Mesodermal cell (in vitro differentiated cells): ENCODE results near the gene COX6B2. TPM values are rescaled to one million over a fixed set of nuclear protein-coding genes. Genes with fewer than 3 reads are reported as not detected.
"Not testable (repeated sequence)": the region's sequence is repeated elsewhere in the genome, so short reads cannot be mapped to it uniquely, and the experiment has no call there.

Experiments
- H3K27ac ChIP-seq: 2 replicates; pipeline ENCODE4 v1.7.0; 2013; ENCODE audit warnings: mild to moderate bottlenecking, low read depth, low read length, moderate library complexity; ENCODE audit not compliant: severe bottlenecking
- H3K36me3 ChIP-seq: 2 replicates; pipeline ENCODE4 v1.7.1; 2013; ENCODE audit warnings: mild to moderate bottlenecking, low read length, moderate library complexity; ENCODE audit not compliant: control insufficient read depth, insufficient read depth
- H3K4me1 ChIP-seq: one replicate; pipeline ENCODE4 v1.7.1; 2013; ENCODE audit warnings: mild to moderate bottlenecking, low read length; ENCODE audit not compliant: insufficient read depth, control insufficient read depth, poor library complexity, severe bottlenecking
- H3K4me3 ChIP-seq: 2 replicates; pipeline ENCODE4 v1.7.0; 2013; ENCODE audit warnings: low read length, control low read depth, mild to moderate bottlenecking; ENCODE audit not compliant: insufficient read depth, poor library complexity, severe bottlenecking; ENCODE audit errors: extremely low read depth
- H3K9me3 ChIP-seq: 2 replicates; pipeline ENCODE4 v1.7.1; 2013; ENCODE audit warnings: mild to moderate bottlenecking, low read length, moderate library complexity; ENCODE audit not compliant: control insufficient read depth
- WGBS, 2 experiments: methylation state at CpG; one replicate each; pipeline ENCODE4 v1.1.5; 2013; ENCODE audit warnings: missing lambda C conversion rate in 2 of 2; ENCODE audit not compliant: insufficient coverage in 2 of 2; 5-methylcytosine and 5-hydroxymethylcytosine counted together
- polyA plus RNA-seq, 2 experiments: library from polyadenylated mRNA; stranded (reverse); fragments of 50-300 nt; gene quantifications; one replicate each; pipeline ENCODE4 v1.2.3, GENCODE V29; 2013

Gene COX6B2, protein sequence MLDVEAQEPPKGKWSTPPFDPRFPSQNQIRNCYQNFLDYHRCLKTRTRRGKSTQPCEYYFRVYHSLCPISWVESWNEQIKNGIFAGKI
- polyA plus RNA-seq (2013, experiment 1 of 2): 5.6 TPM
- 1.2 TPM for polyA plus RNA-seq (2013, experiment 2 of 2)

DNA sequence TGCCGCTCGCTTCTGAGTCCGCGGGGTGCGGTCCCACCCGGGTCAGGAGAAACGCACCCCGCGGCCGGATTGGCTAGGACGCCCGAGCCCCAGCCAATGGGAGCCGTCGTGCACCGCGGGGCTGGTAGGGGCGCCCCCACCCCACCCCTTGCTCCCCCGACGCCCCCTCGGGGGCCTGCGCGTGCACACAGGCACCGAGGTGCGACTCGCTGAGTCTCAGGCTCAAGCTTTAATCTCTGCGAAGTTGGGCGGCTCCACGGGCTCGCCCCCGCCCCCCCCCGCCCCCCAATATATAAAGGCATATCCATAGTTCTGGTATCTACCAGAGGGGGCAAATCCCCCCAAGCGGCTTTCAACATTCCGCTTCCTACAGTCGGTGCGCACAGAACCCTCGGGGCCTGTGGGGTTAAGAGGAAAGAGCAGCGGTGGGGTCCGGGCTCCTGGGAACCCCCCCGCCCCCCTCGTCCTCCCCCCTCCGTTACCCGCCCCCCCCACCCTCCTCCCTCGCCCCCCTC, at the start of gene COX6B2:
Gene COX6B2 (minus strand): TSS at position 22 of the 515 bp plus-strand sequence. CDS start 198 bp downstream, outside the sequence.
- no peak within 1 kb of the TSS for H3K27ac ChIP-seq
- H3K4me1 ChIP-seq: peaks cover 3% of the 10 kb centered on the region
- peaks cover 4% of the 10 kb centered on the region for H3K36me3 ChIP-seq
- H3K9me3 ChIP-seq: no peaks in the 10 kb centered on the region
- peak within 1 kb of the TSS; percentile 41 for H3K4me3 ChIP-seq
- WGBS, 2 experiments: 4 to 6% methylated on average over 11 to 17 of the region's 43 CpGs

DNA sequence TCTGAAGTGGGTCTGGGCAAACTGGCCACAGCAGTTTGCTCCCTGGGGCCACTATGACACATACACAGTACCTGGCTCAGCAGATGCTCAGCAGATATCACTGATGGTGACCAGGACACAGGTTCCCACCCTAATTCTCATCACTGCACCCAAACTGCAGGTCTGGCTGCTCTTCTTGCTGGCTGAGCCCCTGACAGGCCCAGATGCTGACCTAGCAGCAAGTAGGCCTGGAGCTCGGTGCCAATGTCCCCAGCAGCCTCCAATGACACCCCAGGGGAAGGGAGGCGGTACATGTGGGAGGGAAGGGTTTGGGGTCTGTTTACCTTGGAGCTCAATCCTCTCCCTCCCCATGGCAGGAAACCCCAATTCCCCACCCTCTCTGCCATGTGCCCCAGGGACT, 48.0 kb upstream of the COX6B2 start:
- Histone ChIP-seq H3K36me3 (peaks cover 64% of the 10 kb centered on the region), H3K4me1 (peaks cover 12% of the 10 kb centered on the region), H3K9me3 (no peaks in the 10 kb centered on the region), H3K4me3 (no peak overlapping the region), H3K27ac (no peak overlapping the region)
- WGBS, 2 experiments: 88 to 100% methylated on average over 1 of the region's 2 CpGs

DNA sequence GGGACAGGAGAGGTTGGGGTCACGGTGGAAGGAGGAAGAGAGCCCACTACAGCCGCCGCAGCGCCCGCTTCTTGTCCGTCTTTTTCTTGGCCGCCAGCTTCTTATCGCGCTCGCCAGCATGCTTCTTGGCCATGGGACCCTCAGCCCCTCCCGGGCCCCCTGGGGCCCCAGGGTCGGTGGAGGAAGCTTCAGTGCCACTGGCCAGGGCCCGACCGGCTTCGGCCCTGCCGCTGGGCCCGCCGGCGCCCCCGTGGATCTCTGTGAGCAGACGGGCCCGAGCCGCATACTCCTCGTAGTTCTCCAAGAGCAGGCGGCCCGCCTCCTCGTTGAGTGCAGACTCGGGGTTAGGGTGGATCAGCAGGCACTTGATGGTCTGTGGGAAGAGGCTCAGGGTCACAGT, 46.9 kb upstream of the COX6B2 start:
- H3K4me1 ChIP-seq: peaks cover 12% of the 10 kb centered on the region
- H3K27ac ChIP-seq, H3K9me3 ChIP-seq, H3K4me3 ChIP-seq: not testable (repeated sequence)
- WGBS, 2 experiments: 76% methylated on average over 4 of the region's 28 CpGs; no CpG with 5 or more reads in 1 of the 2 experiments
- peaks cover 61% of the 10 kb centered on the region for H3K36me3 ChIP-seq

DNA sequence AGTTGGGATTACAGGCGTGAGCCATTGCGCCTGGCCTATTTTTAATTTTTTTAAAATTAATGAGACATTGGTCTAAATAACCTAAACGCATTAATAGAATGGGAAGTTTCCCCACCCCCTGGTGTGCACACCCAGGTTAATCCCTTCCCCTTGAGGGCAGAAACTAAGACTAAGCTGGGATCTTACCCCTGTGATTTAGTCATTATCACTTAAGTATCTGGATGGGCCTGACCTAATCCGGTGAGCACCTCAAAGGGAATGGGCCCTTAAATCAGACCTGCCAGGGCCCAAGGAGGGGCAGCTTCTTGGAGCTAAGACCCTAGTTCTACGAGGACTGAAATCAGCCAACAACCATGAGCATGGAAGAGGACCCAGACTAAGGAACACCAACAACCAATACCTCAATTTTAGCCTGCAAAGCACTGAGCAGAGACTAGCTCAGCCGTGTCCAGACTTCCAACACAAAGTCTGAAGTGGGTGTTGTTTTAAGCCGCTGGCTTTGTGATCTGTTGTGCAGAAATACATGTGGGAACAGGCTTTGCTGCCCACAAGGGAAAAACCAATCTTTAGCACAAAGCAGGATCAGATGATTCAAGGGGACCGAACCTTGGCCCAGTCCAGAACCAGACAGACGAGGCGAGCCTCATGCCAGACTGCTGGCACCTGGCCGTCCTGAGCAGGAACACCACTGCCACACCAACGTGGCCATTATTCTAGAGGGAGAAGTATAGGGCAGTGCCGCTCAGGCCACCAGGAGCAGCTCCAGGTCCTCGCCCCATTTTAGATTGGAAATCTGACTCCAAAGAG, 46.0 kb upstream of the COX6B2 start:
- WGBS, 2 experiments: 97 to 98% methylated on average over 10 to 11 of the region's 14 CpGs
- H3K4me3 ChIP-seq: no peak overlapping the region
- no peaks in the 10 kb centered on the region for H3K9me3 ChIP-seq
- peaks cover 52% of the 10 kb centered on the region for H3K36me3 ChIP-seq
- peaks cover 3% of the 10 kb centered on the region for H3K4me1 ChIP-seq
- H3K27ac ChIP-seq: no peak overlapping the region

DNA sequence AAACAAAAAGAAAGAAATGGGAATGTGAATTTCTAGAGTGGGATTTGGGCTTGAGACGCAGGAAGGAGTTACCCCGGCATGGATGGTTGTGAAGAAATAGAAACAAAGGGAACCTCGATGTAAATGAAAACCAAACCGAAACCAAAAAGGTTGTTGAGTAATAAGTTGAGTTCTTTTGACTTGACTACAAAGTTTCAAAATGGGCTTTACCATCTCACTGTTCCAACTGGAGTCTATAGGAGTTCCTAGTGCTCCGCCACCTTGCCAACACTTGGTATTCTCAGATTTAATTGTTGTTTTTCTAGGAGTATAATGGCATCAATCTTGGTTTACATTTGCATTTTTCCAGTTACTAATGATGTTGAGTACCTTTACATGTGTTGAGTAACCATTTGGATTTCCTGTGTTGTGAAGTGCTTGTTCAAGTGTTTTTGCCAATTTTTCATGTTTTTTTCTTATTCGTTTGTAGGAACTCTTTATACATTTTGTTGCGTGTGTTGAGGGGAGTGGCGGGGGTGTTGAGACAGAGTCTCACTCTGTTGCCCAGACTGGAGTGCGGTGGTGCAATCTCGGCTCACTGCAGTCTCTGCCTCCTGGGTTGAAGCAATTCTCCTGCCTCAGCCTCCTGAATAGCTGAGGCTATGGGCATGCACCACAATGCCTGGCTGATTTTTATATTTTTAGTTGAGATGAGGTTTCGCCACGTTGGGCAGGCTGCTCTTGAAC, 43.8 kb upstream of the COX6B2 start:
- Histone ChIP-seq H3K27ac (no peak overlapping the region), H3K4me1 (no peaks in the 10 kb centered on the region), H3K4me3 (no peak overlapping the region), H3K36me3 (peaks cover 30% of the 10 kb centered on the region), H3K9me3 (no peaks in the 10 kb centered on the region)
- 94 to 97% methylated on average over 9 of the region's 12 CpGs for WGBS, 2 experiments

DNA sequence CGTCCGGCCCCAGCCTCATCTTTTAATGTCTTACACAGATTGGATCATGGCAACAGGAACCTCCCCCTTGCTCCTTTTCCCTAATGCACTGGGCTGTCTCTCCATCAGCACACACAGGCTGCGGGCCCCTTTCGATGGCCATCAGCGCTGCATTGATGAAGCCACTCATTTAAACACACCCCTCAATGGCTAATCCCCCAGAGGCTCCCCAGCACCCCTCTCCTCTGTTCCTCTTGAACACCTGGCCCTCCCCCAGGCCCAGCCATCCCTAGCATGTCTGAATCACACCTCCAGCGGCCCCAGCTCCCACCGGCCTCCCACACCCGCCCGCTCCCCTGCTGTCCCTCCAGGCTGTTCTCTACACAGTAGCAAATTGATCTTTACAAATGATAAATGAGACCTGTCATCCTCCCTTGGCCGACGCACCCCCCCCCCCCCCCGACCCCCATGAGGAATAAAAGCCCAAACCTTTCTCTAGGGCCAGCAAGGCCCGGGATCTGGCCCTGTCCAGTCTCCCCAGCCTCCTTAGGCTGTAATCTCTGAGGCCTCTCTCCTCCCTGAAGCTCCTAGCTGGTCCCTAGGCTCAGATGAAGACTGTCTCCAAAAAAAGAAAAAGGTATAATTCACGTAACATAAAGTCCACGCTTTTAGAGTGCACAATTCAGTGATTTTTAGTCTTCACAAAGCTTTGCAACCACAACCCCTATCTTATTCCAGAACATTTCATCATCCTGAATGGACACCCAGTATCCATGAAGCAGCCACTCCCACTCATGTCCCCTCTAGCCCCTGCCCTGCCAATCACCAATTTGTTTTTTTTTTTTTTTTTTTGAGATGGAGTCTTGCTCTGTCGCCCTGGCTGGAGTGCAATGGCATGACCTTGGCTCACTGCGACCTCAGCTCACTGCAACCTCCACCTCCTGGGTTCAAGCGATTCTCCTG, 38.6 kb upstream of the COX6B2 start:
- Histone ChIP-seq H3K36me3 (peaks cover 31% of the 10 kb centered on the region), H3K9me3 (no peaks in the 10 kb centered on the region), H3K4me1 (peaks cover 22% of the 10 kb centered on the region), H3K27ac (peak overlapping the region; percentile 41), H3K4me3 (no peak overlapping the region)
- WGBS, 2 experiments: 28 to 32% methylated on average over 15 to 17 of the region's 18 CpGs

DNA sequence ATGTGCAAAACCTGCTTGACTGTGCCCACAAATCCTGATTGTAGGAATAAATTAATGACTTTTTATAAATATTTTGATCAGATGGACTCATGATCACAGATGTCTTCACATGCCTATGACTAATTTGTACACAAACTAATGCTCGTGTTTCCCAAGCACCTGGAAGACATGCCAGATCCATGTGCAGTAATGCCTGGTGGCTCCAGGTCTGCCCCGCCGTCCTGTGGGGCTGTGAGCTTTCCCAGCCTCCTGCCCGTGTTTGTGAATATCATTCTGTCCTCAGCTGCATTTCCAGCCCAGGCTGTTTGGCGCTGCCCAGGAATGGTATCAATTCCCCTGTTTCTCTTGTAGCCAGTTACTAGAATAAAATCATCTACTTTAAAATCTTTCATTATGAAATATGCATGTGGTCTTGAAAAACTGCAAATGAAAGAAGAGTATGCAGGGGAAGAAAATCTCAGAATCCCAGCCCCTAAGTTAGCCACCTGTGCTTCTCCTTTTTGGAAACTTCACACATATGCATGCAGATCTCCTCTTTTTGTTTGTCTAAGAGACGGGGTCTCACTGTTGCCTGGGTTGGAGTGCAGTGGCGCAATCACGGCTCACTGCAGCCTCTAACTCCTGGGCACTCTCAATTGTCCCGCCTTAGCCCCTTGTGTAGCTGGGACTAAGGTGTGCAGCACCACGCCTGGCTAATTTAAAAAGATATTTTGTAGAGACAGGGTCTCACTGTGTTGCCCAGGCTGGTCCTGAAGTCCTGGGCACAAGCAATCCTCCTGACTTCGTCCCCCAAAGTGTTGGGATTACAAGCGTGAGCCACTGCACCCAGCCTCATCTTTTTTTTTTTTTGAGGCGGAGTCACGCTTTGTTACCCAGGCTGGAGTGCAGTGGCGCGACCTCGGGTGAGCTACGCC, 37.4 kb upstream of the COX6B2 start:
- 52 to 59% methylated on average over 14 to 17 of the region's 18 CpGs for WGBS, 2 experiments

DNA sequence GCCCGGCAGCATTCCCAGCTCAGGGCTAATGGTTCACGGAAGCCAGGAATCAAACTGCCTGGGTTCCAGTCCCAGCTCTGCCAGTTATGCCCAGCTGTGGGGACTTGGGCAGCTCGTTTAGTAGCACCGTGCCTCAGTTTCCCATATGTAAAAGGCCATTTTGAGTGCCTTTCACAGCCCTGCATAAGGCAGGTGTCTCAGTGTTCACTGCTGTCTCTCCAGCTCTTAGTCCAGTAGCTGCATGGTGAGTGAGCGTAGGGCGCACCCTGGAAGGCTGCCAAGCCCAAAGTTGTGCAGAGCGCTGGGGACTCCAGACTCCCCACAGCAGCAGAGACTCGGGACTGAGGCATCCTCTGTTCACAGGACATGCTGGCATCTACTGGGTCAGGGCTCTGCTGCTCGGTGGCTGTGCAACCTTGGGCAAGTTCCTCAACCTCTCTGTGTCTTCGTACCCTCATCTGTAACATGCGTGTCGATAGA, 36.7 kb upstream of the COX6B2 start:
- H3K36me3 ChIP-seq: peaks cover 49% of the 10 kb centered on the region
- no peaks in the 10 kb centered on the region for H3K9me3 ChIP-seq
- no peak overlapping the region for H3K4me3 ChIP-seq
- WGBS, 2 experiments: 94% methylated on average over 9 to 12 of the region's 12 CpGs
- peaks cover 34% of the 10 kb centered on the region for H3K4me1 ChIP-seq
- H3K27ac ChIP-seq: no peak overlapping the region

More for the DNA sequence above, 37.4 kb upstream of the COX6B2 start:
- Histone ChIP-seq H3K36me3 (peaks cover 42% of the 10 kb centered on the region), H3K4me1 (peaks cover 34% of the 10 kb centered on the region), H3K9me3 (no peaks in the 10 kb centered on the region), H3K4me3 (no peak overlapping the region), H3K27ac (no peak overlapping the region)

DNA sequence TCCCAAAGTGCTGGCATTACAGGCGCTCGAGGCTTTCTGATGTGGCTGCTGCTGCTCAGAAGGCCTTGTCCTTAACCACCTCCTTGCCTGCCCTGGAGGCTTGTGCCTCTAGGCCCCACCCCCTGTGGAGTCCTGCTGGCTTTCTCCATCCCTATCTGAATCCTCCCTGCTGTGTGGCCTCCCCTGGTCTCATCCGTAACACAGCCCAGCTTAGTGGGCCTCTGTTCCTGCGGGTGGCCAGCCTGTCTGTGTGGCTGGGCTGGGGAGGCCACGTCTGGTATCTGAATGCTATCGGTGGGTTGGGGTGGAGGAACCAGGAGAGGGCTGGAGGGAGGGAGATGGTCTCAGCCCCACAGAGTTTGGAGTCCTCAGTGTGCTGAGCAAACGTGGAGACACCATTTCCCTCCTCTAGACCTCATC, 36.0 kb upstream of the COX6B2 start:
- WGBS, 2 experiments: 65 to 77% methylated on average over 5 to 6 of the region's 7 CpGs
- H3K4me1 ChIP-seq: peaks cover 34% of the 10 kb centered on the region
- no peak overlapping the region for H3K27ac ChIP-seq
- peaks cover 49% of the 10 kb centered on the region for H3K36me3 ChIP-seq
- no peak overlapping the region for H3K4me3 ChIP-seq
- H3K9me3 ChIP-seq: no peaks in the 10 kb centered on the region
